ENCODE measurements around the gene SYT12.

SYT12 gene

GRCh38 chr11:67051945-67052488 lies 29.1 kb downstream of the SYT12 start:
- H3K27ac ChIP-seq, result no peak overlapping the region
- TF ChIP-seq ZFX (IDR thresholded peaks at IDR 0.05; ENCODE audit: borderline replicate concordance), result no peak
- no peak for TF ChIP-seq CTCF (IDR thresholded peaks at IDR 0.05)

- TF ChIP-seq ZFX (IDR thresholded peaks at IDR 0.05; ENCODE audit: borderline replicate concordance) (no peak), CTCF (IDR thresholded peaks at IDR 0.05) (no peak)
- no peak overlapping the region for H3K27ac ChIP-seq
These were observed 30.0 kb downstream of the SYT12 start for GRCh38 chr11:67052891-67053290.

GRCh38 chr11:67053896-67054329 lies 31.0 kb downstream of the SYT12 start:
- TF ChIP-seq ZFX (IDR thresholded peaks at IDR 0.05; ENCODE audit: borderline replicate concordance) (no peak), CTCF (IDR thresholded peaks at IDR 0.05) (peak; percentile 88)
- H3K27ac ChIP-seq, result peak overlapping the region; percentile 85

- peak overlapping the region; percentile 85 for H3K27ac ChIP-seq
- TF ChIP-seq ZFX (IDR thresholded peaks at IDR 0.05; ENCODE audit: borderline replicate concordance) (no peak), CTCF (IDR thresholded peaks at IDR 0.05) (no peak)
These were observed 31.5 kb downstream of the SYT12 start for GRCh38 chr11:67054346-67054835.

GRCh38 chr11:67054836-67055523 lies 32.0 kb downstream of the SYT12 start:
- H3K27ac ChIP-seq, result peak overlapping the region; percentile 85
- TF ChIP-seq CTCF (IDR thresholded peaks at IDR 0.05) (no peak), ZFX (IDR thresholded peaks at IDR 0.05; ENCODE audit: borderline replicate concordance) (no peak)

- peak overlapping the region; percentile 85 for H3K27ac ChIP-seq
- TF ChIP-seq CTCF (IDR thresholded peaks at IDR 0.05) (no peak), ZFX (IDR thresholded peaks at IDR 0.05; ENCODE audit: borderline replicate concordance) (no peak)
These were observed 32.9 kb downstream of the SYT12 start for GRCh38 chr11:67055812-67056211.

Measured in 22Rv1 (cell line).